SU-DHL-6 (cell line): ENCODE results near the gene MAP4K2.

Source experiments
- CTCF ChIP-seq: fragments of 200-600 bp; sonication (generic); IDR thresholded peaks from one replicate; pipeline ENCODE4 v1.5.1; 2017; ENCODE audit warnings: antibody characterized with exemption, mild to moderate bottlenecking, low read length, moderate library complexity; ENCODE audit not compliant: insufficient read depth, poor library complexity, severe bottlenecking
- EZH2phosphoT487 ChIP-seq: fragments of 200-600 bp; sonication (generic), shearing (Covaris generic); conservative IDR thresholded peaks from 2 replicates; pipeline ENCODE4 v1.6.1; 2018; ENCODE audit warnings: mild to moderate bottlenecking, antibody characterized with exemption, low read length, moderate library complexity, mixed read lengths

- no peak for TF ChIP-seq CTCF
- TF ChIP-seq EZH2phosphoT487 = no peak
These were observed 30.1 kb upstream of the MAP4K2 start for GRCh38 chr11:64833198-64833502.
